Loucy (cell line): Measurements from ENCODE around the gene SPC24.

Experiments used
- CTCF ChIP-seq: fragments of 200-600 bp; sonication (generic); conservative IDR thresholded peaks from 2 replicates; pipeline ENCODE4 v1.5.1; 2014; ENCODE audit warnings: mild to moderate bottlenecking, antibody characterized with exemption, low read length
- EZH2phosphoT487 ChIP-seq: fragments of 200-600 bp; IDR thresholded peaks from 2 replicates; pipeline ENCODE4 v1.6.1; 2018; ENCODE audit warnings: antibody characterized with exemption, mild to moderate bottlenecking, moderate library complexity, borderline replicate concordance

- TF ChIP-seq CTCF (no peak), EZH2phosphoT487 (no peak)
Measured at GRCh38 chr19:11180346-11180745, 24.8 kb upstream of the SPC24 start.
